ENCODE measurements around the gene TYRO3. TPM values are rescaled to one million over a fixed set of nuclear protein-coding genes. Genes with fewer than 3 reads are reported as not detected.

Gene TYRO3
- total RNA-seq, 1 experiment from 2014 or later: 0.37 TPM

GRCh38 chr15:41571948-41572347, 12.9 kb downstream of the TYRO3 start:
- Histone ChIP-seq H3K79me2 (ENCODE audit: low read length) (no peaks in the 10 kb centered on the region), H3K9ac (ENCODE audit: low read length) (no peak overlapping the region), H3K4me1 (ENCODE audit: low read length) (no peaks in the 10 kb centered on the region), H3K27ac (ENCODE audit: low read length) (no peak overlapping the region), H3K9me3 (ENCODE audit: low read length) (no peaks in the 10 kb centered on the region), H3K27me3 (ENCODE audit: low read length) (no peaks in the 10 kb centered on the region), H3K4me2 (ENCODE audit: low read depth, low read length, poor library complexity, severe bottlenecking) (no peak overlapping the region), H3K9me2 (replicated peaks; ENCODE audit: insufficient read depth, low read length) (no peaks in the 10 kb centered on the region), H4K20me1 (ENCODE audit: insufficient read depth, low read depth, low read length) (no peaks in the 10 kb centered on the region), H3K4me3 (ENCODE audit: low read length) (no peak overlapping the region), H3K36me3 (ENCODE audit: insufficient read depth, low read length) (no peaks in the 10 kb centered on the region), H2AFZ (ENCODE audit: low read length) (no peak overlapping the region)
- DNase-seq: no peak

DNA sequence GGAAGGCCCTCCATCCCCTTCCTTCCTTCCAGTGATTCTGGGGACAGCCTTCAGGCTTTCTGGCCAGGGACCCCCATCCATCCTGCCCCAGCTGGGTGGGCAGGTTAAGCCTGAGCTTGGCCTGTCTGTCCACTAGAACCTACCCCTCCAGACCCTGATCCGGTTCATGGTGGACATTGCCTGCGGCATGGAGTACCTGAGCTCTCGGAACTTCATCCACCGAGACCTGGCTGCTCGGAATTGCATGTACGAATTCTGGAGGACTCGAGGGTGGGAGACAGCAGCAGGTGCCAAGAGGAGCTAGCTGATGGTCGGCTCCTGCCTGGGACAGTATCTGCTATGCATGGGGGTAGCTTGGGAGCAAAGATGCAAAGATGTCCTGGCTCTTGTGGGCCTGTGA, 13.9 kb downstream of the TYRO3 start:
- H3K27ac ChIP-seq (ENCODE audit: low read length): no peak overlapping the region
- H3K4me1 ChIP-seq (ENCODE audit: low read length): no peaks in the 10 kb centered on the region
- no peak overlapping the region for H3K4me3 ChIP-seq (ENCODE audit: low read length)
- H4K20me1 ChIP-seq (ENCODE audit: insufficient read depth, low read depth, low read length): no peaks in the 10 kb centered on the region
- no peaks in the 10 kb centered on the region for H3K27me3 ChIP-seq (ENCODE audit: low read length)
- H2AFZ ChIP-seq (ENCODE audit: low read length): no peak overlapping the region
- H3K9me2 ChIP-seq (replicated peaks; ENCODE audit: insufficient read depth, low read length): no peaks in the 10 kb centered on the region
- no peak overlapping the region for H3K4me2 ChIP-seq (ENCODE audit: low read depth, low read length, poor library complexity, severe bottlenecking)
- no peaks in the 10 kb centered on the region for H3K36me3 ChIP-seq (ENCODE audit: insufficient read depth, low read length)
- no peak overlapping the region for H3K9ac ChIP-seq (ENCODE audit: low read length)
- DNase-seq: no peak
- H3K9me3 ChIP-seq (ENCODE audit: low read length): no peaks in the 10 kb centered on the region
- no peaks in the 10 kb centered on the region for H3K79me2 ChIP-seq (ENCODE audit: low read length)

- no peak overlapping the region for H2AFZ ChIP-seq (ENCODE audit: low read length)
- no peaks in the 10 kb centered on the region for H3K27me3 ChIP-seq (ENCODE audit: low read length)
- H3K36me3 ChIP-seq (ENCODE audit: insufficient read depth, low read length): no peaks in the 10 kb centered on the region
- no peak overlapping the region for H3K4me3 ChIP-seq (ENCODE audit: low read length)
- no peak overlapping the region for H3K9ac ChIP-seq (ENCODE audit: low read length)
- H3K4me2 ChIP-seq (ENCODE audit: low read depth, low read length, poor library complexity, severe bottlenecking): no peak overlapping the region
- no peaks in the 10 kb centered on the region for H3K9me3 ChIP-seq (ENCODE audit: low read length)
- no peaks in the 10 kb centered on the region for H3K79me2 ChIP-seq (ENCODE audit: low read length)
- H3K27ac ChIP-seq (ENCODE audit: low read length): no peak overlapping the region
- no peaks in the 10 kb centered on the region for H4K20me1 ChIP-seq (ENCODE audit: insufficient read depth, low read depth, low read length)
- H3K4me1 ChIP-seq (ENCODE audit: low read length): no peaks in the 10 kb centered on the region
- no peaks in the 10 kb centered on the region for H3K9me2 ChIP-seq (replicated peaks; ENCODE audit: insufficient read depth, low read length)
- DNase-seq: no peak
These were observed 14.4 kb downstream of the TYRO3 start for GRCh38 chr15:41573396-41573795.

- Histone ChIP-seq H3K9ac (ENCODE audit: low read length) (no peak overlapping the region), H3K9me3 (ENCODE audit: low read length) (no peaks in the 10 kb centered on the region), H2AFZ (ENCODE audit: low read length) (no peak overlapping the region), H3K4me1 (ENCODE audit: low read length) (no peaks in the 10 kb centered on the region), H3K27ac (ENCODE audit: low read length) (no peak overlapping the region), H3K79me2 (ENCODE audit: low read length) (no peaks in the 10 kb centered on the region), H3K4me3 (ENCODE audit: low read length) (no peak overlapping the region), H3K27me3 (ENCODE audit: low read length) (no peaks in the 10 kb centered on the region), H3K9me2 (replicated peaks; ENCODE audit: insufficient read depth, low read length) (no peaks in the 10 kb centered on the region), H3K36me3 (ENCODE audit: insufficient read depth, low read length) (no peaks in the 10 kb centered on the region), H4K20me1 (ENCODE audit: insufficient read depth, low read depth, low read length) (no peaks in the 10 kb centered on the region), H3K4me2 (ENCODE audit: low read depth, low read length, poor library complexity, severe bottlenecking) (no peak overlapping the region)
- DNase-seq: no peak
These were observed 15.1 kb downstream of the TYRO3 start for GRCh38 chr15:41574158-41574557.

- Histone ChIP-seq H3K9ac (ENCODE audit: low read length) (no peak overlapping the region), H4K20me1 (ENCODE audit: insufficient read depth, low read depth, low read length) (no peaks in the 10 kb centered on the region), H3K4me2 (ENCODE audit: low read depth, low read length, poor library complexity, severe bottlenecking) (no peak overlapping the region), H3K4me1 (ENCODE audit: low read length) (no peaks in the 10 kb centered on the region), H3K27ac (ENCODE audit: low read length) (no peak overlapping the region), H3K9me3 (ENCODE audit: low read length) (no peaks in the 10 kb centered on the region), H3K4me3 (ENCODE audit: low read length) (no peak overlapping the region), H3K79me2 (ENCODE audit: low read length) (no peaks in the 10 kb centered on the region), H3K36me3 (ENCODE audit: insufficient read depth, low read length) (no peaks in the 10 kb centered on the region), H3K27me3 (ENCODE audit: low read length) (no peaks in the 10 kb centered on the region), H3K9me2 (replicated peaks; ENCODE audit: insufficient read depth, low read length) (no peaks in the 10 kb centered on the region), H2AFZ (ENCODE audit: low read length) (no peak overlapping the region)
- no peak for DNase-seq
These were observed 16.3 kb downstream of the TYRO3 start for GRCh38 chr15:41575282-41575681.

- Histone ChIP-seq H3K4me2 (ENCODE audit: low read depth, low read length, poor library complexity, severe bottlenecking) (no peak overlapping the region), H3K4me1 (ENCODE audit: low read length) (no peaks in the 10 kb centered on the region), H3K27ac (ENCODE audit: low read length) (no peak overlapping the region), H3K36me3 (ENCODE audit: insufficient read depth, low read length) (no peaks in the 10 kb centered on the region), H3K9ac (ENCODE audit: low read length) (no peak overlapping the region), H3K9me3 (ENCODE audit: low read length) (no peaks in the 10 kb centered on the region), H3K9me2 (replicated peaks; ENCODE audit: insufficient read depth, low read length) (no peaks in the 10 kb centered on the region), H2AFZ (ENCODE audit: low read length) (no peak overlapping the region), H3K27me3 (ENCODE audit: low read length) (no peaks in the 10 kb centered on the region), H4K20me1 (ENCODE audit: insufficient read depth, low read depth, low read length) (no peaks in the 10 kb centered on the region), H3K79me2 (ENCODE audit: low read length) (no peaks in the 10 kb centered on the region), H3K4me3 (ENCODE audit: low read length) (no peak overlapping the region)
- DNase-seq: no peak
These were observed 19.1 kb downstream of the TYRO3 start for GRCh38 chr15:41577863-41578735.

DNA sequence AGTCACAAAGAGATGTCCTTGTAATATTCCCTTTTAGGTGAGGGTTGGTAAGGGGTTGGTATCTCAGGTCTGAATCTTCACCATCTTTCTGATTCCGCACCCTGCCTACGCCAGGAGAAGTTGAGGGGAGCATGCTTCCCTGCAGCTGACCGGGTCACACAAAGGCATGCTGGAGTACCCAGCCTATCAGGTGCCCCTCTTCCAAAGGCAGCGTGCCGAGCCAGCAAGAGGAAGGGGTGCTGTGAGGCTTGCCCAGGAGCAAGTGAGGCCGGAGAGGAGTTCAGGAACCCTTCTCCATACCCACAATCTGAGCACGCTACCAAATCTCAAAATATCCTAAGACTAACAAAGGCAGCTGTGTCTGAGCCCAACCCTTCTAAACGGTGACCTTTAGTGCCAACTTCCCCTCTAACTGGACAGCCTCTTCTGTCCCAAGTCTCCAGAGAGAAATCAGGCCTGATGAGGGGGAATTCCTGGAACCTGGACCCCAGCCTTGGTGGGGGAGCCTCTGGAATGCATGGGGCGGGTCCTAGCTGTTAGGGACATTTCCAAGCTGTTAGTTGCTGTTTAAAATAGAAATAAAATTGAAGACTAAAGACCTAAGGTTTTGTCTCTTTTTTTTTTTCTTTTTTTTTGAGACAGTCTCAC, 19.8 kb downstream of the TYRO3 start:
- Histone ChIP-seq H3K79me2 (ENCODE audit: low read length) (no peaks in the 10 kb centered on the region), H3K4me2 (ENCODE audit: low read depth, low read length, poor library complexity, severe bottlenecking) (no peak overlapping the region), H3K9ac (ENCODE audit: low read length) (no peak overlapping the region), H4K20me1 (ENCODE audit: insufficient read depth, low read depth, low read length) (no peaks in the 10 kb centered on the region), H3K9me3 (ENCODE audit: low read length) (no peaks in the 10 kb centered on the region), H2AFZ (ENCODE audit: low read length) (no peak overlapping the region), H3K4me3 (ENCODE audit: low read length) (no peak overlapping the region), H3K9me2 (replicated peaks; ENCODE audit: insufficient read depth, low read length) (no peaks in the 10 kb centered on the region), H3K4me1 (ENCODE audit: low read length) (no peaks in the 10 kb centered on the region), H3K36me3 (ENCODE audit: insufficient read depth, low read length) (no peaks in the 10 kb centered on the region), H3K27me3 (ENCODE audit: low read length) (no peaks in the 10 kb centered on the region), H3K27ac (ENCODE audit: low read length) (no peak overlapping the region)
- DNase-seq: no peak

GRCh38 chr15:41581110-41581509, 22.1 kb downstream of the TYRO3 start:
- no peaks in the 10 kb centered on the region for H3K27me3 ChIP-seq (ENCODE audit: low read length)
- no peaks in the 10 kb centered on the region for H3K4me1 ChIP-seq (ENCODE audit: low read length)
- peak; percentile 60 for DNase-seq
- H3K9ac ChIP-seq (ENCODE audit: low read length): no peak overlapping the region
- no peaks in the 10 kb centered on the region for H3K79me2 ChIP-seq (ENCODE audit: low read length)
- H3K36me3 ChIP-seq (ENCODE audit: insufficient read depth, low read length): no peaks in the 10 kb centered on the region
- H3K9me3 ChIP-seq (ENCODE audit: low read length): no peaks in the 10 kb centered on the region
- H3K4me3 ChIP-seq (ENCODE audit: low read length): no peak overlapping the region
- H3K27ac ChIP-seq (ENCODE audit: low read length): no peak overlapping the region
- H3K9me2 ChIP-seq (replicated peaks; ENCODE audit: insufficient read depth, low read length): no peaks in the 10 kb centered on the region
- no peaks in the 10 kb centered on the region for H4K20me1 ChIP-seq (ENCODE audit: insufficient read depth, low read depth, low read length)
- H3K4me2 ChIP-seq (ENCODE audit: low read depth, low read length, poor library complexity, severe bottlenecking): no peak overlapping the region
- no peak overlapping the region for H2AFZ ChIP-seq (ENCODE audit: low read length)
